AG04450 (cell line): Measurements from ENCODE around the gene UCMA. TPM values are rescaled to one million over a fixed set of nuclear protein-coding genes. Genes with fewer than 3 reads are reported as not detected.

ENCODE experiments used
- CTCF ChIA-PET: fragments of 300-600, 350-600 bp; formaldehyde crosslinking; extraction: SDS; loops from one replicate; lab custom pipeline; 2022; ENCODE audit warnings: antibody characterized with exemption, inconsistent platforms; lab: Charles Lee
- POLR2A ChIA-PET: fragments of 350-600 bp; formaldehyde crosslinking; extraction: SDS; loops from one replicate; lab custom pipeline; 2021; ENCODE audit warnings: antibody characterized with exemption, inconsistent platforms; lab: Yijun Ruan, JAX
- DNase-seq: peaks from one replicate; pipeline ENCODE4 v3.0.0-alpha.2; 2011; ENCODE audit warnings: low read depth, low spot score
- H3K27ac ChIP-seq: one replicate; pipeline ENCODE4 v1.5.1; 2012; ENCODE audit warnings: low read depth, low read length, control low read depth
- H3K27me3 ChIP-seq: one replicate; pipeline ENCODE4 v1.6.0; 2012; ENCODE audit warnings: low read length; ENCODE audit not compliant: control insufficient read depth, insufficient read depth
- H3K4me3 ChIP-seq: 2 replicates; pipeline ENCODE4 v1.5.1; 2011; ENCODE audit warnings: mild to moderate bottlenecking, low read depth, low read length, control low read depth
- H3K9me3 ChIP-seq: 2 replicates; pipeline ENCODE4 v1.5.1; 2012; ENCODE audit warnings: low read length; ENCODE audit not compliant: control insufficient read depth, insufficient read depth
- polyA plus RNA-seq: library from polyadenylated mRNA; depleted of rRNA; stranded (reverse); fragments of >200 nt; gene quantifications from 2 replicates; pipeline ENCODE4 v1.2.3, GENCODE V29; 2011
- TF ChIP-seq, protein P1 (sequence below): IDR thresholded peaks from 2 replicates; pipeline ENCODE4 v1.5.1; 2011; ENCODE audit warnings: low read depth, low read length, control low read depth, inconsistent platforms

UCMA gene
- polyA plus RNA-seq, 1 experiment = not detected

DNA sequence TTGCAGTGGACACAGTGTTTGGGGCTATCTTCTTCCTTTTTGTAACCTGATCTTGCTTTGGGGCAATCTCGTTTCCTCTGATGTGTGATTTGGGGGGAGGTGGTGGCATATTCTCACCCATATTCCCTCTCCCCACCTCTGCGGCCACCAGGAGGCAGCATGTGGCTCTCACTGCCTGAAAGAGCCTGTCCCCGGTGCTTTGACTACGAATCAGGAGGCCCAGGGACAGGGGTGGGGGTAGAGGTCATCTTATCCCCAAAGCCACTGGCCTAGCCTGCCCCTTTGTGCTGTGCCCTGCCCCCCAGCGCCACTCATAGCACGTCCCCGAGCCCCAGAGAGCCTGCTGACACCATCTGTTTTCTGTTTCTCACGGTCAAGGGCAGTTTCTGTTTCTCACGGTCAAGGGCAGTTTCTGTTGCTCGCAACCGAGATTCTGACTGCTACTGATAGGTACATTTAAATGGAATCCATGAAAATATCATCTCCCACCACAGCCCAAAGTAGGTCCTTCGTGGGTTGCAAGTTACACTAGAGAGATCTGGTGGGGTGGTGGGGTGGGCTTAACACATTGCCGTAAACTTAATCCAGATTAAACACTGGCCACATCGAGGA lies 37.5 kb upstream of the UCMA start:
- H3K27me3 ChIP-seq = no peaks in the 10 kb centered on the region
- DNase-seq = no peak
- TF ChIP-seq, protein P1, sequence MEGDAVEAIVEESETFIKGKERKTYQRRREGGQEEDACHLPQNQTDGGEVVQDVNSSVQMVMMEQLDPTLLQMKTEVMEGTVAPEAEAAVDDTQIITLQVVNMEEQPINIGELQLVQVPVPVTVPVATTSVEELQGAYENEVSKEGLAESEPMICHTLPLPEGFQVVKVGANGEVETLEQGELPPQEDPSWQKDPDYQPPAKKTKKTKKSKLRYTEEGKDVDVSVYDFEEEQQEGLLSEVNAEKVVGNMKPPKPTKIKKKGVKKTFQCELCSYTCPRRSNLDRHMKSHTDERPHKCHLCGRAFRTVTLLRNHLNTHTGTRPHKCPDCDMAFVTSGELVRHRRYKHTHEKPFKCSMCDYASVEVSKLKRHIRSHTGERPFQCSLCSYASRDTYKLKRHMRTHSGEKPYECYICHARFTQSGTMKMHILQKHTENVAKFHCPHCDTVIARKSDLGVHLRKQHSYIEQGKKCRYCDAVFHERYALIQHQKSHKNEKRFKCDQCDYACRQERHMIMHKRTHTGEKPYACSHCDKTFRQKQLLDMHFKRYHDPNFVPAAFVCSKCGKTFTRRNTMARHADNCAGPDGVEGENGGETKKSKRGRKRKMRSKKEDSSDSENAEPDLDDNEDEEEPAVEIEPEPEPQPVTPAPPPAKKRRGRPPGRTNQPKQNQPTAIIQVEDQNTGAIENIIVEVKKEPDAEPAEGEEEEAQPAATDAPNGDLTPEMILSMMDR = peak; percentile 57
- H3K27ac ChIP-seq = no peak overlapping the region
- no peak overlapping the region for H3K4me3 ChIP-seq
- H3K9me3 ChIP-seq = no peaks in the 10 kb centered on the region
- POLR2A ChIA-PET = interaction anchor here (1.1 kb wide), 1 partner anchor 31 kb away, joined by 4 read pairs; no protein-coding TSS in a partner anchor
- CTCF ChIA-PET = interaction anchor here (1.0 to 2.8 kb wide), 3 partner anchors 31 to 163 kb away, joined by 3 to 16 read pairs (median 15); no protein-coding TSS in a partner anchor

DNA sequence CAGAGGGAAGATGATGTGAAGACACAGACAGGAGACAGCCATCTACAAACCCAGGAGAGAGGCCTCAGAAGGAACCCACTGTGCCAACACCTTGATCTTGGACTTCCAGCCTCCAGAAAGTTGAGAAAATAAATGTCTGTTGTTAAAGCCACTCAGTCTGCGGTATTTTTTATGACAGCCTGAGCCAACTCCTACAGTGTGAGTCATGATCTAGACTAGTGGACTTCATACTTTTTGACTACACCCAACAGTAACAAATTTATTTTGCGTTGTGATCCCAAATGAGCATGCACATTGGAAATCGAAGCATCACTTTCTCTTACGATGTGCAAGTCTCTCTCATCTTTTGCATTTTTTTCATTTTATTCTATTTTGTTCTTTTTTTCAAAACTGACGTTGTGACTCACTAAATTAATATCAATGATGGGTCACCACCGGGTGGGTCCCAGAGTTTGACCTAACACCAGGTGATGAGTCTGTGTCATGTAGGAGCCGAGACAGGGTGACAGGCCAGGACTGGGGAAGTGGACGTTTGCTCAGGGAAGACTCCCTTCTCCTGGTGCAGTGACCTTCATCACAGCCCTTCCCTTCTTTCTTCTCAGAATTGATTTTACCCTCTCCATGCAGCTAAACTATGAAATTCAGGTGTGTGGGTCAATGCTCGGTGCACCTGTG lies 36.8 kb upstream of the UCMA start:
- no peak overlapping the region for H3K4me3 ChIP-seq
- no peaks in the 10 kb centered on the region for H3K27me3 ChIP-seq
- ChIA-PET CTCF (interaction anchor here (2.8 kb wide), 1 partner anchor 31 kb away, joined by 16 read pairs; no protein-coding TSS in a partner anchor), POLR2A (no interaction called here)
- no peak overlapping the region for H3K27ac ChIP-seq
- no peaks in the 10 kb centered on the region for H3K9me3 ChIP-seq
- TF ChIP-seq, protein P1 = no peak
- no peak for DNase-seq

DNA sequence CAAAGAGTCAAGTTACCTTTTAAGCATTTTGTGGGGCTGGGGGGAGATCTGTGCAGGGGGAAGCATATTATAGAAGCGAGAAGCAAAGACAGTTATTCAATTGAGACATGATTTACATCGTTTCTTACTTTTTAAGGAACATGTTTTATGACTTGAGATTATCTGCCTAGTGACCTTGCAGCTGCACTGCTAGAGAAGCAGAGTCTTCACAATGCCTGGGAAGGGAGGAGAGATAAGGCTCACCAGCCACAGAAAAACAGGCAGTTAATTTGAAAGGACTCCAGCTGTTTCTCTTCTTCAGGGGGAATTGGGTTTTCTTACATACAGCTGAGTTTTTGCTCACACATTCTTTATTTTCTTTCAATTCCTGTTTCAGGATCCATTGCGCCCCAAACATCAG lies 34.7 kb upstream of the UCMA start:
- POLR2A ChIA-PET = interaction anchor here (0.6 kb wide), 2 partner anchors 17 to 1780 kb away, joined by 3 to 12 read pairs; no protein-coding TSS in a partner anchor
- TF ChIP-seq, protein P1 = no peak
- Histone ChIP-seq H3K27me3 (no peaks in the 10 kb centered on the region), H3K9me3 (no peaks in the 10 kb centered on the region), H3K27ac (no peak overlapping the region), H3K4me3 (no peak overlapping the region)
- no peak for DNase-seq
- CTCF ChIA-PET = interaction anchor here (0.6 kb wide), 1 partner anchor 49 kb away, joined by 6 read pairs; no protein-coding TSS in a partner anchor

DNA sequence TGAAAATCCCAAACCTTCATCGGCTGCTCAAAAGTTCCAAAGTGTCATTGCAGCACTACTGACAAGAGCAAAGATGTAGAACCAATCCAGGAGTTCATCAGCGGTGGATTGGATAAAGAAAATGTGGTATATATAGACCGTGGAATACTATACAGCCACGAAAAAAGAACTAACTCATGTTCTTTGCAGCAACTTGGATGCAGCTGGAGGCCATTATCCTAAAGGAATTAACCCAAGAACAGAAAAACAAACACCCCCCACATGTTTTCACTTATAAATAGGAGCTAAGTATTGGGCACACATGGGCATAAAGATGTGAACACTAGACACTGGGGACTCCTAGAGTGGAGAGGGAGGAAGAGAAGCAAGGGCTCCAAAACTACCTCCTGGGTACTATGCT lies 34.1 kb upstream of the UCMA start:
- CTCF ChIA-PET = interaction anchor here (1.0 to 1.3 kb wide), 2 partner anchors 8 to 35 kb away, joined by 3 read pairs; no protein-coding TSS in a partner anchor
- DNase-seq = no peak
- TF ChIP-seq, protein P1 = no peak
- POLR2A ChIA-PET = interaction anchor here (0.6 kb wide), 2 partner anchors 17 to 1781 kb away, joined by 3 to 12 read pairs; no protein-coding TSS in a partner anchor
- Histone ChIP-seq H3K4me3 (no peak overlapping the region), H3K9me3 (no peaks in the 10 kb centered on the region), H3K27me3 (no peaks in the 10 kb centered on the region), H3K27ac (no peak overlapping the region)

DNA sequence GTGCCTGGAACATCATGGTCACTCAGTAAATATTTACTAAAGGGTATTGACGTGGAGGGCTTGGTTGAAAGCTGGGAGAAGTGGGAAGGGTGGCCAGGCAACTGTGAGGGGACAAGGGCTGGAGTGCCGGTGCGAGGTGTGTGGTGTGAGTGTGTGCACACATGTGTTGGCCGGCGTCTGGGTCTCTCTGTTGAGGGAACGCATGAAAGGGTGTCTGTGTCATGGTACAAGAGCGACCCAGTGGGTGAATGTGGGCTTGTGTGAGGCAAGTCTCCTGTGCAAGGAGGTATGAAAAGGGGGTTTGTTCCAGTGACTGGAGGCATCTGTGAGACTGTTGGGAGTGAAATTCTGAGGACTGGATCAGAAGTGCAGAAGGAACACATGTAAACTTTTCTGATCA lies 29.4 kb upstream of the UCMA start:
- ChIA-PET CTCF (no interaction called here), POLR2A (no interaction called here)
- DNase-seq = no peak
- TF ChIP-seq, protein P1 = no peak
- Histone ChIP-seq H3K27ac (no peak overlapping the region), H3K9me3 (0 out of 2 replicates have a peak, but pooled peaks cover 3% of the 10 kb centered on the region), H3K27me3 (no peaks in the 10 kb centered on the region), H3K4me3 (no peak overlapping the region)
